Small intestine (tissue), 7 donors: Measurements from ENCODE around the gene TINCR. TPM values are rescaled to one million over a fixed set of nuclear protein-coding genes. Genes with fewer than 3 reads are reported as not detected.
A peak's percentile ranks its signal among the peaks of the same experiment; 100 is the strongest.

Experiments used
- DNase-seq, 2 donors: peaks; one replicate each; pipeline versions ENCODE4 v3.0.0 to v3.0.0-alpha.2; 2013
- FAIRE-seq: peaks from 2 replicates; lab custom pipeline; 2012; peaks lifted over from hg19 to GRCh38; lab: Jason Lieb, UNC
- H3K27ac ChIP-seq, 3 donors: one replicate each; pipeline ENCODE4 v1.5.1; 2013; ENCODE audit warnings: low read length in 2 of 3, mild to moderate bottlenecking in 2 of 3, control low read depth in 1 of 3, inconsistent platforms in 1 of 3, low read depth in 1 of 3, moderate library complexity in 1 of 3
- H3K27me3 ChIP-seq, 3 donors: one replicate each; pipeline ENCODE4 v1.6.1; 2013; ENCODE audit warnings: low read length in 3 of 3, inconsistent platforms in 1 of 3; ENCODE audit not compliant: control insufficient read depth in 3 of 3, insufficient read depth in 3 of 3
- H3K36me3 ChIP-seq, 3 donors: one replicate each; pipeline ENCODE4 v1.6.1; 2013; ENCODE audit warnings: low read length in 3 of 3, inconsistent platforms in 1 of 3, low read depth in 1 of 3, mild to moderate bottlenecking in 1 of 3, moderate library complexity in 1 of 3; ENCODE audit not compliant: control insufficient read depth in 3 of 3, insufficient read depth in 2 of 3
- H3K4me1 ChIP-seq, 3 donors: one replicate each; pipeline ENCODE4 v1.6.1; 2013; ENCODE audit warnings: low read length in 2 of 3, inconsistent platforms in 1 of 3, low read depth in 1 of 3, mild to moderate bottlenecking in 1 of 3, moderate library complexity in 1 of 3; ENCODE audit not compliant: control insufficient read depth in 3 of 3, insufficient read depth in 2 of 3
- H3K4me3 ChIP-seq, 3 donors: one replicate each; pipeline ENCODE4 v1.5.1; 2013; ENCODE audit warnings: low read length in 3 of 3, control low read depth in 1 of 3, inconsistent platforms in 1 of 3, low read depth in 1 of 3, mild to moderate bottlenecking in 1 of 3, moderate library complexity in 1 of 3
- H3K9me3 ChIP-seq, 2 donors: one replicate each; pipeline ENCODE4 v1.6.1; 2013; ENCODE audit warnings: low read depth in 1 of 2, low read length in 1 of 2; ENCODE audit not compliant: control insufficient read depth in 2 of 2, insufficient read depth in 1 of 2
- WGBS, 3 donors: extraction: QIAGEN DNeasy Blood & Tissue Kit; methylation state at CpG; one replicate each; pipeline ENCODE4 v1.1.7; 2013; 5-methylcytosine and 5-hydroxymethylcytosine counted together
- polyA plus RNA-seq, 4 donors: library from polyadenylated mRNA; stranded (reverse) in 3 of 4; unstranded in 1 of 4; fragments of 200-250 nt in 3 of 4; fragments of 120-200 nt in 1 of 4; gene quantifications; one replicate each; pipeline versions ENCODE4 v1.2.1 to v1.2.3, GENCODE V29; 2013
- donor health status: healthy with polysubstance abuse.
- donor health status: control.
- donor health status: control.
- donor health status: Bipolar disorder and iron deficiency.
- donor health status: healthy.

TINCR gene
- polyA plus RNA-seq, 4 donors, result 0.69 to 1.3 (median 0.75) TPM

GRCh38 chr19:5572556-5573286, 5.0 kb upstream of the TINCR start:
- 50 to 70% (median 63%) methylated on average over 14 of the region's 14 CpGs for WGBS, 3 donors
- peak in 1 of 2 donors; percentile 62 for DNase-seq
- no peaks in the 10 kb centered on the region for H3K9me3 ChIP-seq
- H3K4me1 ChIP-seq, result no peaks in the 10 kb centered on the region
- H3K27ac ChIP-seq, result no peak overlapping the region
- H3K4me3 ChIP-seq, result no peak overlapping the region
- FAIRE-seq, result no peak
- H3K36me3 ChIP-seq, result no peaks in the 10 kb centered on the region
- H3K27me3 ChIP-seq, result peaks cover 0 to 5% (median 5%) of the 10 kb centered on the region in 3 donors

- no peak overlapping the region for H3K4me3 ChIP-seq
- no peak overlapping the region for H3K27ac ChIP-seq
- no peaks in the 10 kb centered on the region for H3K9me3 ChIP-seq
- peaks cover 0 to 13% (median 9%) of the 10 kb centered on the region in 3 donors for H3K27me3 ChIP-seq
- FAIRE-seq (no peak), DNase-seq (no peak)
- no peaks in the 10 kb centered on the region for H3K36me3 ChIP-seq
- H3K4me1 ChIP-seq, result no peaks in the 10 kb centered on the region
- WGBS, 3 donors, result 94 to 97% (median 96%) methylated on average over 3 of the region's 3 CpGs
Observed at GRCh38 chr19:5571777-5572176, 4.0 kb upstream of the TINCR start.

- no peaks in the 10 kb centered on the region for H3K36me3 ChIP-seq
- FAIRE-seq (no peak), DNase-seq (no peak)
- no peak overlapping the region for H3K27ac ChIP-seq
- H3K4me1 ChIP-seq, result no peaks in the 10 kb centered on the region
- peaks cover 0 to 29% (median 16%) of the 10 kb centered on the region in 3 donors for H3K27me3 ChIP-seq
- no peaks in the 10 kb centered on the region for H3K9me3 ChIP-seq
- 19 to 58% (median 30%) methylated on average over 13 to 40 of the region's 40 CpGs for WGBS, 3 donors
- peak overlapping the region in 2 of 3 donors; percentile 1 to 36 for H3K4me3 ChIP-seq
Observed at GRCh38 chr19:5567970-5568407, 236 bp upstream of the TINCR start.

- 54 to 66% (median 56%) methylated on average over 7 of the region's 7 CpGs for WGBS, 3 donors
- Histone ChIP-seq H3K4me1 (no peaks in the 10 kb centered on the region), H3K9me3 (peaks cover 0 to 9% of the 10 kb centered on the region in 2 donors), H3K36me3 (no peaks in the 10 kb centered on the region), H3K27me3 (peaks cover 0 to 30% (median 29%) of the 10 kb centered on the region in 3 donors), H3K4me3 (no peak overlapping the region), H3K27ac (no peak overlapping the region)
- FAIRE-seq, result no peak
- DNase-seq, result no peak
Observed at GRCh38 chr19:5564930-5565329, 2.8 kb downstream of the TINCR start.

- Histone ChIP-seq H3K27ac (no peak overlapping the region), H3K36me3 (no peaks in the 10 kb centered on the region), H3K4me1 (no peaks in the 10 kb centered on the region), H3K27me3 (peaks cover 0 to 30% (median 29%) of the 10 kb centered on the region in 3 donors), H3K4me3 (no peak overlapping the region), H3K9me3 (peaks cover 0 to 9% of the 10 kb centered on the region in 2 donors)
- DNase-seq, result no peak
- 37 to 41% (median 41%) methylated on average over 13 to 14 of the region's 14 CpGs for WGBS, 3 donors
- FAIRE-seq, result no peak
Observed at GRCh38 chr19:5563935-5564612, 3.7 kb downstream of the TINCR start.

GRCh38 chr19:5563008-5563431, 4.7 kb downstream of the TINCR start:
- FAIRE-seq, result no peak
- peaks cover 0 to 9% of the 10 kb centered on the region in 2 donors for H3K9me3 ChIP-seq
- no peaks in the 10 kb centered on the region for H3K4me1 ChIP-seq
- peaks cover 0 to 28% (median 26%) of the 10 kb centered on the region in 3 donors for H3K27me3 ChIP-seq
- H3K27ac ChIP-seq, result no peak overlapping the region
- no peak overlapping the region for H3K4me3 ChIP-seq
- DNase-seq, result no peak
- no peaks in the 10 kb centered on the region for H3K36me3 ChIP-seq
- WGBS, 3 donors, result 33 to 43% (median 41%) methylated on average over 8 of the region's 8 CpGs

- DNase-seq (no peak), FAIRE-seq (no peak)
- Histone ChIP-seq H3K27ac (no peak overlapping the region), H3K27me3 (peaks cover 0 to 30% (median 22%) of the 10 kb centered on the region in 3 donors), H3K36me3 (no peaks in the 10 kb centered on the region), H3K4me3 (no peak overlapping the region), H3K9me3 (peaks cover 0 to 9% of the 10 kb centered on the region in 2 donors), H3K4me1 (no peaks in the 10 kb centered on the region)
- WGBS, 3 donors, result 85 to 89% (median 88%) methylated on average over 7 of the region's 7 CpGs
Observed at GRCh38 chr19:5562280-5562679, 5.5 kb downstream of the TINCR start.

GRCh38 chr19:5561559-5561958, 6.2 kb downstream of the TINCR start:
- WGBS, 3 donors, result 78 to 82% (median 79%) methylated on average over 6 of the region's 6 CpGs
- FAIRE-seq, result no peak
- H3K27me3 ChIP-seq, result peaks cover 0 to 23% (median 21%) of the 10 kb centered on the region in 3 donors

More at GRCh38 chr19:5561559-5561958, 6.2 kb downstream of the TINCR start:
- peaks cover 0 to 9% of the 10 kb centered on the region in 2 donors for H3K9me3 ChIP-seq
- no peaks in the 10 kb centered on the region for H3K4me1 ChIP-seq
- no peak overlapping the region for H3K4me3 ChIP-seq
- no peaks in the 10 kb centered on the region for H3K36me3 ChIP-seq
- DNase-seq, result no peak
- H3K27ac ChIP-seq, result no peak overlapping the region
